GM21390 (cell line): ENCODE data around the gene SYTL2.

ENCODE experiments used
- ATAC-seq: cut with Tn5 transposase; IDR thresholded peaks from one replicate; pipeline ENCODE4 v1.9.1; 2021; ENCODE audit not compliant: unreplicated experiment

SYTL2 gene

DNA sequence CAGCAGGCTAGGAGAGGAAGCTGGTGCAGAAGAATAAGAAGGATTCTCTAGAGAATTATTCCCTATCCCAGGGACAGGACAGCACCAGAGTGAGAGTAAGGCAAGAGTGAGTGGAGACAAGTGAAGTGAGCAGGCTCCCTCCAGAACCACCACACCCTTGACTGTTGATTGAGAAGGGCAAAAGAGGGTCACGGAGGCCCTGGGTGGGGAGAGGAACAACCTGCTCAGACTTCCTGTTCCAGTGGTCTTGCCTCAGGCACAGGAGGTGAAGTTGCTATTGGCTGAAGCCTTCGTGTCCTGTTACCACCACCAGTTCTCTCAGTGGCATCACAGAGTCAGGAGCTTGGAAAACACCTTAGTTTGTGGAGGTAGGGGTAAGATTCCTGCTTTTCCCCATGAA, 73.2 kb downstream of the SYTL2 start:
- ATAC-seq, result no peak

DNA sequence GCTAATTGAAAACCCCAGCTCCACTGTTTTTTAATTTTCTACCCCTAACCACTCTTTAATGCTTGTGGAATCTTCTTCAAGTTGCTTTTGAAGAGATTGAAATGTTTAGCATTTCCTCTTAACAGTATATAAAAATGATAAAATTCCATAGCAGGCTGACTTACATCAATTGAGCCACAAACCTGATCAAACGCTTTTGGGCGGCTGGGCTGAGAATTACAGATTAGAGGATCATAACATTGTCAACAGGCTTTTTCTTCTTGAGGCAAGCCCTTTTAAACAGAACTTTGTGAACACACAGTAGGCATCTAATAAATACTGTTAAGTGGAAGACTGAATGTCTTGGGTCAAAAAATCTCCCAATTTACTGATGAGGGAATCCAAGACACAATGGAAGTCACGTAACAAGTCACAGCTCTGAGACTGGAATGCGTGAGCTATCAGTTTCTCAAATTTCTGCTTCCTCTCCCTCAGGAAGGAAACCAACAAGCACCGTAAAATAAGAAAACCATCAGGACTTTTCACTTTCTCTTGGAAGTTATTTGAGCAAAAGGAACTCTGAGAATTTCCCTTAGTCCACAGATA, 75.0 kb downstream of the SYTL2 start:
- no peak for ATAC-seq

DNA sequence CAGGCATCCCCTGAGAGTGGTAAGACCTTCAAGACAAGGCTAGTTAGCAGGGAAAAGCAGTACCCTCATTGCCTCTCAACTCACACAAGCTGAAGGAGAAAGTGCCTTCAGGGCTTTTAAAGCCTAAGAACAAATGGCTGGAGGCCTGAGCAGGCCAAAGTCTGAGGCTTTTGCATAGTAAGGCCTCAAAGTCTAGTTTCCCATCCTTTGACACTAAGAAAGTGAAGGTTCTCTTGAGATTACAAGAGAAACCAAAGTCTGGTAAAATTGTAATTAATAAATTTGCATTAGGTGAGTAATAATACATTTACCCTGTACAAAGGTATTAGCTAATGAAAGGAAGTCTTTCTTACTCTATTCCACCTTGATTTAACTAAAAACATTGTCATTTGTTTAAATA, 78.0 kb downstream of the SYTL2 start:
- no peak for ATAC-seq

DNA sequence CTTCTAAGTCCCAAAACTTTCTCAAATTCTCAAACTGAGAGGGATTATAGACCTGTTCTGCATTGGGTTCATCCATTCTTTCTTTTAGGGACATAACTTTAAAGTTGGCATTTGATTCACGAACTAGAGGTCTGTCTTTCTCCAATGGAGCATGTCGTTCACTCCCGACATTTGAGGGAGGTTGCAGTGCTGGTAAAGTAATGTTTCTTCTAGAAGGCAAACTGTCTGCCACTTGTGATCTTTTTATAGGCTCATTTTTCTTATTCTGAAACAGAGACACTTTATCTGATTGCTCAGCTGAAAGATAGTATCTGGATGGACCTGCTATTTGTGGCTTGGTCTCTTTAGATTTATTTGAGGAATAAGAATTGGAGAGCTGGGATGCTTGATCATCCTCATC, 84.6 kb downstream of the SYTL2 start:
- ATAC-seq, result no peak

DNA sequence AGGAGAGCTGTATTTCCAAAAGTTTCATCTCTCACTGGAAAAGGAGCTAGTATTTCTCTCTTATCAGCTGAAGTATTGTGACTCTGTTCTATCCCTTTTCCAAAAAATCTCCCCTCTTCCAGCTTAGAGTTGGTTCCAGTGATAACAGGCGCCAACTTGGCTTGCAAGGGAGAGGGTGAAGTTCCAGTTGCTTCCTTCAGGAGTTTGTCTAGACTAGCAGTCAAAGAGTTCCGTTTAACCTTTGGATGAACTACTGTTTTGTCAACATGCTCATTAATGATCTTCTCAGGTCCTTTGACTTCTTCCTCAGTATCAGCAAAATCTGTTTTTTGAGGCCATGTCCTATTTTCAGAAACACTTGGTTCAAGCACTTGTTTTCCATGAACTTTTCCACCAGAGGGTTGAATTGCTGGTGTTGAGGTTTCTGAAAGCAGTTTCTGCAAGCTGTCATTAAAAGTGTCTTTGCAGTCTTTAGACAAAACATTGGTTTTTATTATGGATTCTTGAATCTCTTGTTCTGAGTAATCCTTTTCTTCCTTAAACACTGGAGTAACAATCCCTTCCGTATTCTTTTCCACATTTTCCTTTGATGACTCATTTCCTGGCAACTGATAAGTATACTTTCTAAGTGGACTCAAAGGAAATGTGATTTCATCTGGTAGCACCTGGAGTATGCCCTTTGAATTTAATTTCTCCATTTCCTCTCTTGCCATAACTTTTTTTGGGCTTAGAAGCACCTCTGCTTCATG, 85.3 kb downstream of the SYTL2 start:
- ATAC-seq, result no peak

DNA sequence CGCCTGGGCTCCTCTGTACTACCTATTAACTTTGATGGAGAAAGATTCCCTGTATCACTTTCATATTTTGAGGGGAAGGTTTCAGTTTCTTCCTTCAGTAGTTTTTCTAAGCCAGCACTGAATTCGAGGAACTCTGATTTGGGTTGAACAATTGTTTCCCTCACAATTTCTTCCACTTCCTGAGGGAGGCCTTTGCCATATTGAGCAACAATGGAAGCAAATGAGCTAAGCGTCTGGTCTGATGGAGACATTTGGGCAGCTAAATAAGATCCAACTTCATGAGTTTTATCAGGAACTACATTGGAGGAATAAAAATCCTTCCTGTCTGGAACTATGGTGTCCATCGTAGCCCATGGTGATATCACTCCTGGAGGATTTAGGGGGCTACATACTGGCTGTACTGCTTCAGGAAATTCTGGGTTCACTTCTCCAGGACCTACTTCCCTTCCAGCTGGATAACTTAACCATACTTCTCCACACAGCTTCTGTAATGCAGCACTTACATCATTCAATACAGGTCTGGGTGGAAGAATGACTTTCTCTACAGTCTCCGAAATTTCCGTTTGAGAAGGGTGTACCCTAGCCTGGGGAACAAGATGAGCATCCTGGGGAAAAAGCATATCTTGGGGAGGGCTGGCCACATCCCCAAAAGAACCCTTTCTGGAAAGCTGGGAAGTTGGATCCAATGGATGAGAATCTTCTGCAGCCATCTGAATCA, 86.0 kb downstream of the SYTL2 start:
- no peak for ATAC-seq

DNA sequence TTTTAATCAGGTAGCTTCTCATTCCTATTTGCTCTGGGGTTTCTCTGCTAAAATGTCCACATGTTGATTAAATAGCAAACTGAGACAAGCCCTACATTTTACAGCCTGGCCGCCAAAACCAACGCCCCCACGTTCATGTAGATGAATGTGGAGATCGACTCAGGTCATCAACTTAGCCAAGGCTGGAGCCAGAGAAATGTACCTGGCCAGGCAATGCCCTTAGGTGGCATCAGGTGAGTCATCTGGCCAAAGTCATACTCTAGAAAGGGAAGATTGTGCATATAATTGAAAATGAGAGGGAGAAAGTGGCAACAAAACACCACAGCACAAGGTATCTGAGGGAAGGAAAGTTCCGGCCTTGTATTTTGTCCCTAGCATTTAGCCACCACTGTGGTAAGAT, 87.9 kb downstream of the SYTL2 start:
- no peak for ATAC-seq

DNA sequence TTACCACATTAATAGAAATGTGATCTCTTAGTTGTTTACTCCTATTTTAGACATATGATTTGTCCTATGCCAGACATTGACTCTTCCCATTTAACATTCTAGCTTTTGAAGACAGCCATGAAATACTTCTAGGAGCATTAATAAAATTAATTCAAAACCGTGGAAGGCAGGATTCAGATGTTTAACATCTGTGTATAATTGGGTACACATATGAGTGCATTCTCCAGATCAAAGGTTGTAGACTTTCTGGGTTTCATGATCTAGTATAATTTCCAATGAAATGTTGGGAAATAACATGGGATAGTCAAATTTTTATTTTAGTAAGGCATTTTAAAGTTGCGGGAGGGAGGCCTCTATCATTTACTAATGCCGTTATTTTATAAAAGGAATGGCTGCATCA, 89.8 kb downstream of the SYTL2 start:
- no peak for ATAC-seq

DNA sequence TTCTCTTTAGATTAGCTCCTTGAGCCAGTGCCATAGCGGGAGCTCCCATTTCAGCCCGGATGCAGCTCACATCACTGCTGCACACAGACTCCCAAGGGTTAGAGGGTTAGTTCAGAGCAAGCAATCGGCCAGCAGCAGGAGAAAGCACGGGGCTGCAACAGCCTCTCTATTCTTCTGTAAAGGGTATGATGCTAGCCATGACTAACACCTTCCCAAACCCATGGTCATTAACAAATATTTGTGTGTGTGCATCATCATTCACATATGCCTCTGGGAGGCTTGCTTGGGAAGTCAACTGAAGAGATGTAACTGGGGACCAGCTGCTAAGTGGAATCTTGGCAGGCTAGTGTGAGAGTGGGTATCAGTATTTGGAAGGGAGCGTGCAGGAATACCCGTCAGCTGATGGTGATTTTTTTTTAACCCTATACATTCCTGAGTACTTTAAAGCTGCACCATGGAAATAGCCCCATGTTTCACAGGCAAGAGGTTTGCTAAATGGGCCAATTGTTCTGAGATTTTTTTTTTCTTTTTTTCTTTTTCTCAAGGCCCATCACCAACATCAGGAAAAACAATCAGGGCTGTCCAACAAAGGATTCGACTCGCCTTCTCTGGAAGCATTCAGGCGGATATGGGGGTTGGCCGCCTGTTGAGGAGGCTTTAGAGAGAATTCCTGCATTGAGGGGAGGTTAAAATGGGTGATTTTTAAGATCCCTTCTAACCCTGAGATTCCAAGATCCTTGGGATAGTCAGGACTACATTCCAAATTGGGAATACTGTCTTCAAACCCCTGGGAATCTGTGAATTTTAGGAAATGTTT, 91.7 kb downstream of the SYTL2 start:
- no peak for ATAC-seq

DNA sequence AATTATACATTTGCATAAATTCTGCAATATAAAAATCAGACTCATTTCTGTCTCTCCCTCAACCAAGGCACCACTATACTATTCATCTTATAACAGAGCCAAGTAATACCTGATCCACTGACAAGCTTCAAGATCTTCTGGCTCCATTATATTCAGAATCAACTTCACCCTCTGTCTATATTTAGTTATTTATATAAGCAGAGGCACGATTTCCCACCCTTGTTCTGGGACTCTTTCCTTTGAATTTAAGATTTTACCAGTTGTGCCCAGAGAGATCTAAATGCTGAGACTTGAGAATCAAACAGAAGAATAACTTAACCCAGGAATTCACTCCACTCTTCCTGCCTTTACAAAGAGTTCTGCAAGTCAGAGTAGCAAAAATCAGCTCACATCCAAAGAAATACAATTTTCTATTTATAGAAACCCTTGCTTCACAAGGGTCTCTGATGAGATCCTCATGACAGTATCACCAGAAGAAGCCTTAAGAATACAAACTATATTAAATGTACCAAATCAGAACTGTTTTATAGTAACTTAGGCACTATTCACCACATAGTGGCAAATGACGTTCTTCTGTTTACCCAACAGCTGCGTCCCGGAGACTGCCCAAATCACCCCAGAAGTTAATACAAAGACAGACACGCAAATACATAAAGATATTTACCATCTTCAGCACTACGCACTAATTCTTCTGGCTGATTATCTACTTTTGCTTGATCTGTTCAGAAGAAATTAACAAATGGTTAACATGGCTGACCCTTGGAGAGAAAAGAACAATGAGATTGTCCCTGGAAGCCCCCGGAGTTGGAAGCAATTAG, 92.6 kb downstream of the SYTL2 start:
- no peak for ATAC-seq

DNA sequence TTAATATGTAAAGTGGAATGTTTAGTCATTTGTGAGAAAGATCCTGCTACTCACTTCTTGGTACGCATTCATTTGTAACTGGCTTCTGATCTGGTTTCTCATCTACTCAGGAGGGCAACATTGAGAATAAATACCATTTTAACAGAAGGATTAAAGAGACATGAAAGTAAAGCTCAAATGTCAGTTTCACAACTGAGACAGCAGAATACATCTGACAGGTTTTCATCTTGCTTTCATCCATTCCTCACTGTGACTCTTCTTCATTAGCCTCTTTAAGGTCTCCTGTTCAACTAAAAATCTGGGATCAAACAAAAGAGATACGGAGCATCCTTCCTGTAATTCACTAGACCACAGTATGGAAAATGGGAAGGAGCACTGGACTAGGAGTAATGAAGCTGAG, 93.5 kb downstream of the SYTL2 start:
- ATAC-seq, result no peak

DNA sequence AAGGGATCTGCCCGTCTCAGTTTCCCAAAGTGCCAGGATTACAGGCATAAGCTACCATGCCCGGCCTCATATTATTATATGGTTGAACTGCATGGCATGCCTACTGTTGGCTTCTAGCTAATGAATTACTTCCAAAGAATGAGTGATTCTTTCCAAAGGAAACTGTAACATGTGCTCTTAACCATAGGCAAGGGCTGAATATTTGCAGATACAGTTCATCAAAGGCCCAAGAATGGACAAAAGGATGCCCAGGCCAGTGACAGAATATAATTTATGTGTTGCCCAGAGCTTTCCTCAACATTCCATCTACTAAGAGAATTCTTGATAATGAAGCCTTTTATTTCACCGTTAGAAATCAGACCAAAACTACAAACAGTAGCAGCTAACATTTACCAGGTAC, 98.0 kb downstream of the SYTL2 start:
- ATAC-seq, result no peak

DNA sequence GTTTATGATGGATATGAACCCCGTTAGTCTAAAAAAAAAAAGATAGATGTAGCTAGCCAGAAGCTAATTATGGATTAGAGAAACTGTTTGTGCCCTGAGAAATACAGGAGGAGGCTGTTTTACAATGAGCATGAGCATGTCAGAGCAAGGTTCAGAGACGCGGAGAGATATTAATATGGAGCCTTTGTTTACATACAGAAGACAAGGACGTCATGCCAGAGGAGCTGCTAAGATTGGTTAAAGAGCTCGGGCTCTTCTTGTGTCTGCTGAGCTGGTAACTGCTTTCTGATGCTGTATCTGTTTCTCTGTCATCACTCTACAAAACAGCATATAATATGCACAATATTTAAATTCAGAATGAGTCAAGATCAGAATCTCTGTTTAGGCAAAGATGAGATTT, 100.0 kb downstream of the SYTL2 start:
- no peak for ATAC-seq

DNA sequence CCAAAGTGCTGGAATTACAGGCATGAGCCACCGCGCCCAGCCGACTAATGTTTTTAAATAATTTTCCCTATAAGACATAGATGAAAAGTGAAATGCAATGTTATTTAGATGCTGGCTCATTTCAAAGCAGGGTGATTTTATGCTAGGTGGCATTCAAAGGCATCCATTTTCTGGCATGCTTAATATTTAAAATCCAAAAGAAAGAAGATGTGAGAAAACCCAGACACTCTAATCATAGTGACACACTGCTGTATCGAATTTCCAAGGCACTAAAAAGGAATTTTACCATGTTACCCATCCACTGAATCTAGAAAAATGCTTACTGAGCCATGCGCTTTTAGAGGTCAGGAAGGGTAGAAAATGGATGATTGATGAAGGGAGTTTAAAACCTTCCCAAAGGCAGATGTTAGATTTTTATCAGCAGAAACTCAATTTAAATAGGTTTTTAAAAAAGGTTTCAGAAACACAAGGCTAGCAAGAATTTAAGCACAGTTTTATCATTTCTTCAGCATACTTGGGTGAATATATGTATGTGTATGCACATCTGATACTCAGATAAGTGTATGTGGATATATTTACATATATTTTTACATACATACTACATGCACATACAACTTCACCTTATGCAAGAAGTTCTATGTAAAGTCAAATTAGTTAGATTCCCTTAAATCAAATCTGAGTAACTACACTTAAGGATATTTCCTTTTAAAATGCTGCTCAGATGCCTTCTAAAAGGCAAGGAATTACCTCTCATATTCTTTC, 100.8 kb downstream of the SYTL2 start:
- ATAC-seq, result no peak

DNA sequence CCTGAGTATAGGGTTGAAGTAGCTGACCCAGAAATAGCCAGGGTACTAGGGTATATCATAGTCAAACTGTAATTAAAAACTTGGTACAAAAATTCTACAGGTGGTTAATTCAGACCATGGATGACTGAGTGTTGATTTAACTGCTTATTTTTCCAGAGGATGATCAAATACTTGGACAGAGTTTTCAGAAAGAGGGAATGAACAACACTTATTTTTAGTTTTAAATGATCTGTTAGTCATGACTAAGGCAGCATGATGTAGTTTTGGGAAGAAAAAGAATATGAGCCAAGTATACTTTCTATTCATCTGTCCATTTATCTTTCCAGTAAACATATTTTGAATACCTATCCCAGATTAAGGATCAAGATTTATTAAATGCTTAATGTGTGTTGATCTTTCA, 105.1 kb downstream of the SYTL2 start:
- ATAC-seq, result no peak

DNA sequence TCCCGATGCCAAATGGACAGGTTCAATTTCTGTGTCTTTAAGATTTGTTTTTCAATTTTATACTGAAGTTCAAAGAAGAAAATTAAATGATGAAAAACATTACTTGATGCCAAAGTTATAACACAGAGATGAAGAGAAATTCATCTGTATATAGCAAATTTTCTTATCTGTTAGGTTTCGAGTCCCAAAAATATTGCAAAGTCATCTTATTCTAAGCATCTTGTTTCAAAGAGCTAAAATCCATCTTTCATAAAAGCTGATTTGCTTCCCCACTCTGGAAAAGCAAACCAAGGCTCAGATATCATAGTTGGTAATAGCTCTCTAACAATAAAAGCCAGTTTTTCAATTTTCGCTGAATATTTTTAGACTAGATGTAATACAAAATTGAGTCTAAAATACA, 106.0 kb downstream of the SYTL2 start:
- no peak for ATAC-seq

DNA sequence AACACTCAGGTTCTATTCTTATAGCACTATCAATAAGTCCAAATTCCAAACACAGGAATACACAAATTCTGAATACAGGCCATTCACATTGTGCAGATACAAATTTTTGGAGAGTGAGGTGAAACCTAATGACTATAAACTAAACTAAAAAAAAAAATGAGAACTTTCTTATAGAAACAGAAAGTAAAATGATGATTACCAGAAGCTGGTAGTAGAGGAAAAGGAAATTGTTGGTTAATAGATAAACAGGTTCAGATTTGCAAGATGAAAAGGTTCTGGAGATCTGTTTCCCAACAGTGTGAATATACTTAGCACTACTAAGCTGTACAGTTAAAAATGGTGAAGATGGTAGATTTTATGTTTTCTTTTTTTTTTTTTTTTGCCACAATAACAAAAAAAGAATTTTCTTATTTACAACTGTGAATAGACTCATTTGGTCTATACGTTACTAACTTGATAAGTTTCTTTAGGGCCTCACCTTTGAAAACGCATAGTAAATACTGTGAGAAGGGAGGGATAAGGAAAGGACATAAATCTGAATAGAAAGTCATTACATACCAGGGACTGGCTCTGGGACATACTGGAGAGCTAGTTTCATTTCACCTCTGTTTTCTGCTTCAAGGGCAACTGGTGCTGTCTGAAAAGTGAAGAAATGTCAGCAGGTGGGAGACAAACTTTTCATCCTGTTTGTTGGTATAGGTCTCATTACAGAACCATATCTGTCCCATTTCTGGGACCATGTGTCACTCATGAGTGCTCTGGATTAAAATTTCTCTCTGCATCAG, 110.8 kb downstream of the SYTL2 start:
- peak; percentile 85 for ATAC-seq

DNA sequence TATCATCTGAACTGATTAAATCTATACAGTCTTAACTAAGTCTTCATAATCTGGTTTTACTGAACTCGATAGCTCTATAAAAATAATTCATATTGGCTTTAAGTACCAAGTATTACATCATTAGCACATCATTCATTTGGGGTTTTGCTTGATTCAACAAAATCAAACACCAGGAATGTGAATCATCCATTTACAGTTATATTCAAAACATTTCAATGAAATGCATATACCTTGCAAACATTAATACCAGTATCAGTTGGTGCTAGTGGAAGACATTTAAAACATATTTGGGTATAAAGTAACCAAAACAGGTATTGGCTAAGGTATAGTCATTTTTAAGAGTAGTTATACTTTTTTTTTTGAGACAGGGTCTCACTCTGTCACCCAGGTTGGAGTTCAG, 112.7 kb downstream of the SYTL2 start:
- ATAC-seq, result no peak

DNA sequence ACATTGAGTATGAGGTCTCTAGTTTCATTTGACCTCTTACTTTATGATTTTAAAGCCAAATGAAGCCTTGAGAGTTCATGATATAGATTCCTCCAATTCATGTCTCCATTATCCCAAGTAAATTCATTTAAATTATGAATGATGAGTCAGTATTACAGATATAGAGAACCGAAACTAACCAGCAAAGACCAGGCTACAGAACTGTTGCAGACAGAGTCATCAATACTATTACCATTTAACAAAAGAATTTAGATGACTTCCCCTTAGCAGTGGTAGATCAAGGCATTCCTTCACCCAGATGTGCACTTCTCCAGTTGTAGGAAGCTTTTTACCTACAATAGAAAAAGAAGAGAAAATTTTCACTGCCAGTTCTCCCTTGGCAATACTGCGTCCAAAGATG, 113.2 kb downstream of the SYTL2 start:
- ATAC-seq, result no peak
